Measurements from ENCODE around the gene PTGIS. TPM values are rescaled to one million over a fixed set of nuclear protein-coding genes. Genes with fewer than 3 reads are reported as not detected.

PTGIS gene
- polyA plus RNA-seq, 3 donors, result not detected

DNA sequence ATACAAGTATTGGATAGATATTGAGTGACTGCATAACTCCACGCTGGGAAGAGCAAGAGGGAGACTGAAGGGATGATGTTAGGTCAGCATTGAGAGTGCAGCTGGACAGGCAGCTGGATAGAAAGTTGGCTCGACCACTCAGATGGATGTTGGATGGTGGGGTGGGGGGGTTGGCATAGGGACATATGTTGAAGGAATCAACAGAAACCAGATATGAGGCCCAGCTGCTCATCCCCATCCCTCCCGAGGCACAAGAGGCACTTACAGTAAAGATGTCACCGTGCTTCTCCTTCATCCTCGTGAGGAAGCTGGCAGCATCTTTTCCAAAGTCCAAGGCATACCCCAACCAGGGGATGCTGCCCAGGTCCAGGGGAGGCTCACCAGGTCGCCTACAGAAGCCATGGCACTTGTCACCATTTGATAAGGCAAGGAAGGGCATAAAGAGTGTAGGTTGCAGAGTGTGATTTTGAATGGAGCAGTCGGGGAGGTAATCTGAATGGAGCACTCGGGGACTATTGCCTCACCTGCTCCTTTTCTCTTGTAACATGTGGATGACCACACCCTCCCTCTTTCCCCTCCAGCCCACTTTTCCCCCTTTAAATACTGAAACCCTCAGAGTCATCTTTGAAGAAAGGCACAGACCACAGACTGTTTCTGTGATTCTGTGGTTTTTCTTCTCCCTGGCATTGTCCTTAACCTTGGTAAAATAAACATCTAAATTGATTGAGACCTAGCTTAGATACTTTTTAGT lies 18.0 kb downstream of the PTGIS start:
- Mint-ChIP-seq H3K27ac (no peak overlapping the region), H3K4me3 (no peak overlapping the region), H3K27me3 (ENCODE audit: low read depth in 3 of 3) (peaks cover 2 to 17% (median 4%) of the 10 kb centered on the region in 3 donors), H3K9me3 (peaks cover 7 to 15% (median 12%) of the 10 kb centered on the region in 7 donors), H3K4me1 (peaks cover 10% of the 10 kb centered on the region), H3K36me3 (no peaks in the 10 kb centered on the region)
- no peaks in the 10 kb centered on the region for H3K79me2 ChIP-seq (ENCODE audit: insufficient read depth, low read length)
- H3K27ac ChIP-seq (ENCODE audit: low read depth in 1 of 2, low read length in 2 of 2), result no peak overlapping the region
- no peak overlapping the region for H2AFZ ChIP-seq (ENCODE audit: insufficient read depth, low read depth, low read length, poor library complexity, severe bottlenecking)
- TF ChIP-seq, protein P1, sequence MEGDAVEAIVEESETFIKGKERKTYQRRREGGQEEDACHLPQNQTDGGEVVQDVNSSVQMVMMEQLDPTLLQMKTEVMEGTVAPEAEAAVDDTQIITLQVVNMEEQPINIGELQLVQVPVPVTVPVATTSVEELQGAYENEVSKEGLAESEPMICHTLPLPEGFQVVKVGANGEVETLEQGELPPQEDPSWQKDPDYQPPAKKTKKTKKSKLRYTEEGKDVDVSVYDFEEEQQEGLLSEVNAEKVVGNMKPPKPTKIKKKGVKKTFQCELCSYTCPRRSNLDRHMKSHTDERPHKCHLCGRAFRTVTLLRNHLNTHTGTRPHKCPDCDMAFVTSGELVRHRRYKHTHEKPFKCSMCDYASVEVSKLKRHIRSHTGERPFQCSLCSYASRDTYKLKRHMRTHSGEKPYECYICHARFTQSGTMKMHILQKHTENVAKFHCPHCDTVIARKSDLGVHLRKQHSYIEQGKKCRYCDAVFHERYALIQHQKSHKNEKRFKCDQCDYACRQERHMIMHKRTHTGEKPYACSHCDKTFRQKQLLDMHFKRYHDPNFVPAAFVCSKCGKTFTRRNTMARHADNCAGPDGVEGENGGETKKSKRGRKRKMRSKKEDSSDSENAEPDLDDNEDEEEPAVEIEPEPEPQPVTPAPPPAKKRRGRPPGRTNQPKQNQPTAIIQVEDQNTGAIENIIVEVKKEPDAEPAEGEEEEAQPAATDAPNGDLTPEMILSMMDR (IDR thresholded peaks at IDR 0.05), result no peak
- no peaks in the 10 kb centered on the region for H4K20me1 ChIP-seq (ENCODE audit: insufficient read depth, low read length)
- H3K27me3 ChIP-seq (ENCODE audit: control insufficient read depth in 2 of 2, insufficient read depth in 2 of 2, low read length in 2 of 2), result peaks cover 4 to 12% of the 10 kb centered on the region in 2 donors
- intact Hi-C loops (cut with micrococcal nuclease), result no loop called here
- H3K9ac ChIP-seq (ENCODE audit: insufficient read depth, low read length, poor library complexity, severe bottlenecking), result no peak overlapping the region
- no peak overlapping the region for H3K4me3 ChIP-seq (replicated peaks in 1 of 3; ENCODE audit: low read depth in 2 of 3, low read length in 3 of 3)
- no peaks in the 10 kb centered on the region for H3K4me1 ChIP-seq (ENCODE audit: control insufficient read depth in 1 of 2, insufficient read depth in 2 of 2, low read length in 2 of 2)
- 88% methylated on average over 5 of the region's 8 CpGs for WGBS (ENCODE audit: insufficient coverage)
- DNase-seq, result no peak
- peaks cover 9 to 15% of the 10 kb centered on the region in 2 donors for H3K9me3 ChIP-seq (replicated peaks in 1 of 2; ENCODE audit: control insufficient read depth in 1 of 2, insufficient read depth in 1 of 2, low read length in 2 of 2)
- no peaks in the 10 kb centered on the region for H3K36me3 ChIP-seq (replicated peaks in 1 of 2; ENCODE audit: control insufficient read depth in 1 of 2, insufficient read depth in 2 of 2, low read length in 2 of 2)
- no peak overlapping the region for H3K4me2 ChIP-seq (replicated peaks; ENCODE audit: extremely low read depth, low read length, poor library complexity, severe bottlenecking)

GRCh38 chr20:49548371-49548947 lies 19.5 kb downstream of the PTGIS start:
- Histone ChIP-seq H3K27ac (ENCODE audit: low read depth in 1 of 2, low read length in 2 of 2) (no peak overlapping the region), H4K20me1 (ENCODE audit: insufficient read depth, low read length) (no peaks in the 10 kb centered on the region), H2AFZ (ENCODE audit: insufficient read depth, low read depth, low read length, poor library complexity, severe bottlenecking) (no peak overlapping the region), H3K27me3 (ENCODE audit: control insufficient read depth in 2 of 2, insufficient read depth in 2 of 2, low read length in 2 of 2) (peaks cover 0 to 5% of the 10 kb centered on the region in 2 donors), H3K4me2 (replicated peaks; ENCODE audit: extremely low read depth, low read length, poor library complexity, severe bottlenecking) (no peak overlapping the region), H3K79me2 (ENCODE audit: insufficient read depth, low read length) (no peaks in the 10 kb centered on the region), H3K36me3 (replicated peaks in 1 of 2; ENCODE audit: control insufficient read depth in 1 of 2, insufficient read depth in 2 of 2, low read length in 2 of 2) (no peaks in the 10 kb centered on the region), H3K4me1 (ENCODE audit: control insufficient read depth in 1 of 2, insufficient read depth in 2 of 2, low read length in 2 of 2) (no peaks in the 10 kb centered on the region), H3K9ac (ENCODE audit: insufficient read depth, low read length, poor library complexity, severe bottlenecking) (no peak overlapping the region), H3K9me3 (replicated peaks in 1 of 2; ENCODE audit: control insufficient read depth in 1 of 2, insufficient read depth in 1 of 2, low read length in 2 of 2) (peaks cover 11 to 18% of the 10 kb centered on the region in 2 donors), H3K4me3 (replicated peaks in 1 of 3; ENCODE audit: low read depth in 2 of 3, low read length in 3 of 3) (no peak overlapping the region)
- Mint-ChIP-seq H3K36me3 (no peaks in the 10 kb centered on the region), H3K27me3 (ENCODE audit: low read depth in 3 of 3) (peaks cover 2 to 13% (median 2%) of the 10 kb centered on the region in 3 donors), H3K4me1 (peaks cover 10% of the 10 kb centered on the region), H3K9me3 (peaks cover 7 to 18% (median 14%) of the 10 kb centered on the region in 7 donors), H3K27ac (no peak overlapping the region), H3K4me3 (no peak overlapping the region)
- intact Hi-C loops (cut with micrococcal nuclease), result no loop called here
- TF ChIP-seq, protein P1 (IDR thresholded peaks at IDR 0.05), result no peak
- 88% methylated on average over 1 of the region's 1 CpG for WGBS (ENCODE audit: insufficient coverage)
- no peak for DNase-seq
